IPS DF 6.9 (cell line): ENCODE data around the gene ZNF488.

Experiments used
- DNase-seq: peaks from one replicate; pipeline ENCODE4 v3.0.0-alpha.2; 2013; ENCODE audit warnings: low read depth, low spot score
- H3K27ac ChIP-seq: one replicate; pipeline ENCODE4 v1.5.1; 2013; ENCODE audit warnings: low read length, control low read depth
- H3K27me3 ChIP-seq: 2 replicates; pipeline ENCODE4 v1.6.1; 2013; ENCODE audit warnings: mild to moderate bottlenecking, low read length; ENCODE audit not compliant: control insufficient read depth, insufficient read depth
- H3K36me3 ChIP-seq: 2 replicates; pipeline ENCODE4 v1.6.1; 2013; ENCODE audit warnings: low read length; ENCODE audit not compliant: control insufficient read depth, insufficient read depth
- H3K4me1 ChIP-seq: 2 replicates; pipeline ENCODE4 v1.6.1; 2013; ENCODE audit warnings: low read length; ENCODE audit not compliant: control insufficient read depth, insufficient read depth
- H3K4me3 ChIP-seq: 2 replicates; pipeline ENCODE4 v1.5.1; 2013; ENCODE audit warnings: mild to moderate bottlenecking, low read length
- H3K9me3 ChIP-seq: 2 replicates; pipeline ENCODE4 v1.6.1; 2013; ENCODE audit warnings: low read length, inconsistent platforms; ENCODE audit not compliant: control insufficient read depth, insufficient read depth
- WGBS: extraction: QIAGEN DNeasy Blood & Tissue Kit; methylation state at CpG from one replicate; pipeline ENCODE4 v1.1.7; 2013; ENCODE audit warnings: mixed read lengths, missing lambda C conversion rate; ENCODE audit not compliant: insufficient read length, insufficient coverage; 5-methylcytosine and 5-hydroxymethylcytosine counted together

The ZNF488 gene

DNA sequence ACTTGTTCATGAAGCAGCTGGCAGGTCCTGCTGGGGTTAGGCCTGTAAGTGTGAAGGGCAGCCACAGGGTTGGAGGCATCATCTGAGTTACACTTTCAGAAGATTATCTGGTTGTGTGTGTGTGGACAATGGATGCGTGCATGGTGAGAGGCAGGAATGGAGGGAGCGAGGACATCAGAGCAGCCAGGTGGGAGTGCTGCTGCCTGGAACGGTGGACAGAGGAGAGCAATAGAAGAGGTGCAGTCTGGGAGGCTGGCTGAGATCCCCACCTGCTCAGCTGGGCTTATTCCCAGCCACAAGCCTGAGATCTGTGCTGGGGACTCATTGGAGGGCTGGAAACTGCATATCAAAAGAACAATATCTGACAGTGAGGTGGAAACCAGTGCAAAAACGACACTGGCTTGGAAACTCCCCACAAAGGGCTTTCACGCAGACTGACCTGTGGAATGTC lies 17.9 kb downstream of the ZNF488 start:
- H3K9me3 ChIP-seq, result no peaks in the 10 kb centered on the region
- WGBS, result no CpG with 5 or more reads among the region's 5 CpGs
- DNase-seq, result no peak
- H3K27me3 ChIP-seq, result no peaks in the 10 kb centered on the region
- no peak overlapping the region for H3K4me3 ChIP-seq
- H3K4me1 ChIP-seq, result no peaks in the 10 kb centered on the region; the same call in 1 of the 2 replicates
- no peaks in the 10 kb centered on the region for H3K36me3 ChIP-seq
- no peak overlapping the region for H3K27ac ChIP-seq

DNA sequence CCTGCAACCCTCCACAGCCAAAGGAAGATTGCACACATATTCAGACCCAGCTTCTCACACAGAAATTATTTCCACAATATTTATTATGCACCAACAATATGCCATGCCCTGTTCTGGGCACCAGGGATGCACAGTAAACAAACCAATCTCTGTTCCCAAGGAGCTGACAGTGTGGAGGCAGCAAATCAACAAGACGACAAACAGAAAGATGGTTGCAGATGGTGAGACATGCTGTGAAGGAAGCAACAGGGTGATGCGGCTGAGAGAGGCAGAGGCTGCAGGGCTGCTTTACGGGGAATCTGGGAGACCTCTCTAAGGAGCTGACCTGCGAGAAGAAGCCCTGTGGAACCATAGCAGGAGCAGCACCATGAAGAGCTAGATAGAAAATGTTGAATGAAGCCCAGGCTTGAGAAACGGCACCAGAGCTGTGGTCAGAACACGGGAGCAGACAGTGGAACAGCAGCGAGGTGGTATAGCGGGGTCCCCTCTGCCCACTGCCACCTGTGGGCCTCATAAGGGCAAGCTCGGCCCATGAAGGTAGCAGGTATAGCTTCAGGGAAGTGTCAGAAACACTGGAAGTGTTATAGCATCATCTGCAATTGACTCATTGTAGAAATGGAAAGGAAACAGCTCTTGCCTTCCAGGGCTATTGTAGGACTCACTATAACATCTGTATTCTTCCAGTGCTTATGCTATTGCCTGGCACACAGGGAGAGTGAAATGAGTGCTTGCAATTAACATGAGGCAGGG lies 18.5 kb downstream of the ZNF488 start:
- DNase-seq, result no peak
- no peaks in the 10 kb centered on the region for H3K9me3 ChIP-seq
- H3K27me3 ChIP-seq, result no peaks in the 10 kb centered on the region
- no peak overlapping the region for H3K4me3 ChIP-seq
- H3K4me1 ChIP-seq, result no peaks in the 10 kb centered on the region; the same call in 1 of the 2 replicates
- H3K27ac ChIP-seq, result no peak overlapping the region
- no peaks in the 10 kb centered on the region for H3K36me3 ChIP-seq
- whole genome bisulfite sequencing, result no CpG with 5 or more reads among the region's 9 CpGs

DNA sequence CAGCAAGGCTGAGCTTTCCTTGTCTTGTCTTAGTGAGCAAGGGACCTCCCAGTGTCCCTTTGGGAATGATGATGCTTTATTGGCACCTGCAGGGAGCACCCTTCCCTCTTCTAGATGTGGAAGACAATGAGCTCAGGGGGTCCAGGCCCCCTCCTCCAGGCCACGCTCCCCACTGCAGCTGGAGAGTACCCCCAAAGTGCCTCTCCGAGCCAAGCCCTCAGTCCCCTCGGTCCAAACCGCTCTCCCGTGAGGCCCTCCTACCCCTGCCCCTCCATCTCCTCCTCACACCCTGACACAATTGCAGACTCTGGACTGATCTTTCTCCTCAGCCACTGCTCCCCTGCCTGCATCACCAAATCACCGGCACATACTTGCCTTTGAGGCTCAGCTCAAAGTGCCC lies 19.2 kb downstream of the ZNF488 start:
- no peak for DNase-seq
- no CpG with 5 or more reads among the region's 6 CpGs for WGBS
- Histone ChIP-seq H3K27me3 (no peaks in the 10 kb centered on the region), H3K27ac (no peak overlapping the region), H3K4me3 (no peak overlapping the region), H3K4me1 (no peaks in the 10 kb centered on the region; the same call in 1 of the 2 replicates), H3K9me3 (no peaks in the 10 kb centered on the region), H3K36me3 (no peaks in the 10 kb centered on the region)

DNA sequence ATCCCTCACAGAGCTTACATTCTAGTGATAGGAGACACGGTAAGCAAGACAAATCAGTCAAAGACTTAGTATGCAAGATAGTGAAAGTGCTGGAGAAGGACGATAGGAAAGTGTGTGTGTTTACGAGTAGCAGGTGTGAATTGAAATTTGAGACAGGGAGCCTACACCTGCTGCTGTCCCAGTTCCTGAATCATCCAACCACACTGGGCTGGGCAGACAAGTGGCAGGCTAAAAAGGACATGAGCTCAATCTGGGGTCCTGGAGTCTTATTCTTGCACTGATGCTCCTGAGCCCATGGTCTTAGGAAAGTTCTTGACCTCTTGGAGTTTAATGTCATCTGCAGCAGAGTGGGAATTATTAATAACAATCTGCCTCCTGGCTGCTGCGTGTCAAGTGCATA lies 19.7 kb downstream of the ZNF488 start:
- H3K27ac ChIP-seq, result no peak overlapping the region
- H3K36me3 ChIP-seq, result no peaks in the 10 kb centered on the region
- H3K27me3 ChIP-seq, result no peaks in the 10 kb centered on the region
- H3K4me3 ChIP-seq, result no peak overlapping the region
- H3K9me3 ChIP-seq, result no peaks in the 10 kb centered on the region
- no CpG with 5 or more reads among the region's 4 CpGs for WGBS
- H3K4me1 ChIP-seq, result no peaks in the 10 kb centered on the region; the same call in 1 of the 2 replicates
- no peak for DNase-seq

DNA sequence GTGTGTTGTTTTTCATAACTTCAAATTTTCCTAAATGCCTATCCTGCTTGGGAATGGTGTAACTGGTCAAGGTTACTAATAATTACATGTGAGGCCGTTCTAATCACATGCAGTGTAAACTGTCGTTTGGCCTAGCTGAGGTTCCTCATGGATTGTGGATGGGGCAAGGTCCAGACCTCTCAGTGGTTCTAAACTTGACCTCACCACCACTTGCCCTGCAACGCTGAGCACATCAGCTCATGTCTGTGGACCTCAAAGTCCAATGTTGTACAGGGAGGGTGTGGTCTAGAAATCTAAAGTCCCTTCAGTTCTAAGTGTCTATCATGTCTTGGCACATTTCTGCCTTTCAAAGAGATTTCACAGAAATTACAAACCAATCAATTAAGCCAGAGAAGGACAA lies 20.3 kb downstream of the ZNF488 start:
- no peaks in the 10 kb centered on the region for H3K9me3 ChIP-seq
- H3K4me3 ChIP-seq, result no peak overlapping the region
- H3K36me3 ChIP-seq, result no peaks in the 10 kb centered on the region
- no peaks in the 10 kb centered on the region for H3K27me3 ChIP-seq
- H3K4me1 ChIP-seq, result no peaks in the 10 kb centered on the region
- no peak for DNase-seq
- WGBS, result no CpG with 5 or more reads among the region's 3 CpGs
- H3K27ac ChIP-seq, result no peak overlapping the region

DNA sequence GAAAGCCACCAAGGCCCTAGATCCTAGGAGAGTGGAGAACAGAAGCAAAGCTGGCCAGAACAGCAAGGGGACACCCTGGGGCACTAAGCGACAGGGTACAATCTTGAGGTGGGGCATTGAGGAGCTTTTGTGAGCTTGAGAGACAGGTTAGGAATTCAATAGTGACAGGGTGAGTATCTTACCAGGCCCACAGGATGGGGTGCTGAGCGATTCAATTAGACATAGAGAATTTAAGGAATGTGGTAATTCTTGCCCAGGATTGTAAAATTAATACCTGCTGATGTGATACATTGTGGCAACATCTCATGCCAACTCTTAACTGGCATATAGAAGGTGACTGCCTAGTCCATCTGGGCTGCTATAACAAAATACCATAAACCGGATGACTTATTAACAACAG lies 21.9 kb downstream of the ZNF488 start:
- no peaks in the 10 kb centered on the region for H3K27me3 ChIP-seq
- no peak overlapping the region for H3K4me3 ChIP-seq
- no peaks in the 10 kb centered on the region for H3K36me3 ChIP-seq
- WGBS, result no CpG with 5 or more reads among the region's 3 CpGs
- H3K27ac ChIP-seq, result no peak overlapping the region
- H3K4me1 ChIP-seq, result no peaks in the 10 kb centered on the region
- H3K9me3 ChIP-seq, result no peaks in the 10 kb centered on the region
- no peak for DNase-seq

DNA sequence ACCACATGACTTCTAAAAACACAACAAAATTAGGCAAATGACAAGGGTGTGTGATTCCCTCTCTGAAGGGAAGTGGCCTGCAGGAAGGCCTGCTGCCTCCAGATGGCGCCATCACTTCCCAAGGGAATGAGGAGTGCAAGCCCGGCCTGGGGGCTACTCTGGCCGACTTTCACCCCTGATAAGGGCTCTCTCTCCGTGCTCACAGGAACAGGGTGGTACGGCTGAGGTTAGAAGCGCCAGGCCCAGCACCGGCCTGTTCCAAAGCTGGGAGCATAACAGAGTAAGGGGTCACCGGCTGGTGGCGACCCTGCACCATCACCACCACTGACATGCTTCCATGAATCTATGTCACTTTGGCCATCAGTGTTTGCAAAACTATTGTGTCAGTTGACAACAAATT lies 22.8 kb downstream of the ZNF488 start:
- DNase-seq, result peak; percentile 57
- H3K4me3 ChIP-seq, result no peak overlapping the region
- H3K36me3 ChIP-seq, result no peaks in the 10 kb centered on the region
- no peaks in the 10 kb centered on the region for H3K4me1 ChIP-seq
- H3K27me3 ChIP-seq, result no peaks in the 10 kb centered on the region
- H3K9me3 ChIP-seq, result no peaks in the 10 kb centered on the region
- WGBS, result no CpG with 5 or more reads among the region's 9 CpGs
- no peak overlapping the region for H3K27ac ChIP-seq

DNA sequence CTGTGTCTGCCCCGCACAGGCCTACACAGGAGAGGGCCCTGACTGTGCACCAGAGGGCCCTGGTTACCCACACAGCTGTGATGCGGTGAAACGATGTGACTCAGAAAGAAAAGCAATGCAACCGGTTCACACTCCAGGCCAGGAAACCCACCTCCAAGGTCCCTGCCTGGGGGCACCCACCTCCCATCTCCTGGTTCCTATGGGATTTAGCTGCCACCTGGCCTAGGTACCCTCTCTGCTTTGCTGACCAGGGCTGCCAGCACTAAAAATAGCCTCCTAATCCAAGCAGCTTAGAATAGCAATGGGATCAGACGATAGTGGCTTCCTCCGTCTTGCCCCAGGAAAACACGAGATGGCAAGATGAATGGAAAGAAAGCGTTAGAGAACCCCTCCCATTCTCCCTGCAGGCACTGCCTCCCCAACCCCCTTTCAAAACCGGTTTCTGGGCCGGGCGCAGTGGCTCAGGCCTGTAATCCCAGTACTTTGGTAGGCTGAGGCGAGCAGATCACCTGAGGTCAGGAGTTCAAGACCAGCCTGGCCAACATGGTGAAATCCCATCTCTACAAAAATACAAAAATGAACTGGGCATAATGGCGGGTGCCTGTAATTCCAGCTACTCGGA lies 23.6 kb downstream of the ZNF488 start:
- WGBS, result no CpG with 5 or more reads among the region's 14 CpGs
- H3K27ac ChIP-seq, result no peak overlapping the region
- no peaks in the 10 kb centered on the region for H3K9me3 ChIP-seq
- H3K27me3 ChIP-seq, result no peaks in the 10 kb centered on the region
- H3K4me1 ChIP-seq, result no peaks in the 10 kb centered on the region
- H3K36me3 ChIP-seq, result no peaks in the 10 kb centered on the region
- DNase-seq, result no peak
- H3K4me3 ChIP-seq, result no peak overlapping the region

DNA sequence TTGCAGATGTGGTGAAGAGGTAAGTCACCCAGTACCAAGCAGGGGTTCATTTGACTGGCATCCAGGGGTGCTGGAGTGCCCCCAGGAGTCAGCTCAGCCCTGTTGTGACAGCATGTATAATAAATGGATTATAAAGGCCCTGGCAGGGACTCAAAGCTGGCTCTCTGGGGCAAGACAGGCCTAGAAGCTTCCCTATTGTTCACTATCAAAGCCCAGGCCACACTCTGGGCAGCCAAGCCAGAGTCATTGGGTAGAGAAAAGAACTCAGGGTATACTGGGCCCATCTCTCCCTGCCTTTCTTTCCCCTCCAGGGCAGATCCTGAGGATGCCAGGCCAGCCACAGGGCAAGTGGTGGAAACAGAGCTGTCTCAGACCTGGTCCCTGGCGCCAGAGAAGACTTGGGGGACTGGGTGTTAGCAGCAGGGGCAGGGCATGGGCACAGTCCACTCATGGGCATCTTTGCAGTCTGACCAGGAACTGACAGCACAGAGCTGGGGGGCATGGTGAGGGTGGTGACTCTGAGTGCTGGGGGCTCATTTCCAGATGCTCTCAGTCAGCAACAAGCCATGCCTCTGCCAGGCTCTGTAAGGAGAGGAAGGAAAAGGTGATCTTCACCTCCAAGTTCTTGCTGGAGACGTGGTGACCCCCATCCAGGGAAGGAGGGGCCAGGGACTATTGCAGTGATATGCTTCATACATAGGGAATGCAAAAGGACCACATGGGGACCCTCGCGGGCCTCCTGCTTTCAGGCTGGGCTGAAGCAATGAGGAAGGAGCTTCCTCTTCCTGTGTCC lies 24.3 kb downstream of the ZNF488 start:
- Histone ChIP-seq H3K4me3 (no peak overlapping the region), H3K9me3 (no peaks in the 10 kb centered on the region), H3K4me1 (no peaks in the 10 kb centered on the region), H3K27ac (no peak overlapping the region), H3K27me3 (no peaks in the 10 kb centered on the region), H3K36me3 (no peaks in the 10 kb centered on the region)
- WGBS, result no CpG with 5 or more reads among the region's 4 CpGs
- no peak for DNase-seq

DNA sequence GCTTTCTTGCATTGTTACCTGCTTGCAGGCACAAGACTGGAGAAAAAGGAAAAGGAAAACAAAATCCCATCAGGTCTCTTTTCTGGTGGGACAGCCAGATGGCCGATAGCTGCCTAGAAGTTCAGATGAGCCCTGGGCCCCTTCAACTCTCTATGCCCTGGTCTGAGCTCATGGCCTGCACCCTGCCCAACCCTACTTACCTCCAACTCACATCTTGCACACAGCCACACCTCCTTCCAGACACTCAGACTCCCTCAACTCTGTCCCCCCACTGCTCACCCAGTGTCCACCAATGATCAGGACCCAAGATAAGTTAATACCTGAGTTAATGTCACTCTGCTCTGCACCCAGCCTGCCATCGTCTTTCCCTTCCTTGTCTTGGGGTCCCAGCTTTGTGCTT lies 25.0 kb downstream of the ZNF488 start:
- no CpG with 5 or more reads among the region's 2 CpGs for WGBS
- H3K4me1 ChIP-seq, result no peaks in the 10 kb centered on the region
- H3K9me3 ChIP-seq, result no peaks in the 10 kb centered on the region
- no peaks in the 10 kb centered on the region for H3K36me3 ChIP-seq
- no peak overlapping the region for H3K27ac ChIP-seq
- DNase-seq, result no peak
- no peak overlapping the region for H3K4me3 ChIP-seq
- no peaks in the 10 kb centered on the region for H3K27me3 ChIP-seq
